GM19193 (cell line): ENCODE data around the gene FNDC3A.

Experiments
- POLR2A ChIP-seq: IDR thresholded peaks from 4 replicates; pipeline ENCODE4 v1.6.1; 2011; ENCODE audit not compliant: insufficient read depth, insufficient read length; ENCODE audit errors: extremely low read depth

The FNDC3A gene

DNA sequence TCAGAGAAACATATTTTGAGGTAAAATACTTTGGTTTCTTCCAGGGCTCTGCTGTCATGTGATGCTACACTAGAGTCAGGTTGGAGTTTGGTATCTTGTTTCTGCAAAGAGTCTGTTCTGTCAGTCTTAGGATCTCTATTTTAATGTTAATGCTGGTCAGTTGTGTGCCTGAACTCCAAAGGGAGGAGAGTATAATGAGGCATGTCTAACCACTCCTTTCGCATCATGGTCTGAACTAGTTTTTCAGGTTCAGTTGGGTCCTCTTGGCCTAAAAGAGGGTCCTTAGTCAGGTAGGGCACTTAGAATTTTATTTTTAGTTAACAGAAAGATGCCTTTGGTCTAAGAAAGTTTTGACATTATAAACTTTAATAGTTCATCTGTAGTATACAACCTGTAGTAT, 78.2 kb downstream of the FNDC3A start:
- no peak for TF ChIP-seq POLR2A

DNA sequence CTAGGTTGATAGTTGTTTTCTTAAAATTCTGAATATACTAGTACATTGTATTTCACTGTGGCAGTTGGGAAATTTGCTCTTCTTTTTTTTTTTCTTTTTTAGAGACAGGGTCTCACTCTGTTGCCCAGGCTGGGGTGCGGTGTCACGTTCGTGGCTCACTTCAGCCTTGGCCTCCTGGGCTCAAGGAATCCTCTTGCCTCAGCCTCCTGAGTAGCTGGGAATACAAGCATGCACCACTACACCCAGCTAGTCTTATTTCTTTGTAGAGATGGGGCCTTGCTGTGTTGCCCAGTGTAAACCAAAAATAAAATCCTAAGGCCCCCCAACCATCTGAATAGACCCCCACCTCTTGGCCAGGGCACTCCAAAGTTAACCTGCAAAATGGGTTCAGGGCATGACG, 79.3 kb downstream of the FNDC3A start:
- TF ChIP-seq POLR2A, result no peak

- no peak for TF ChIP-seq POLR2A
Observed at GRCh38 chr13:49057176-49057575, 81.5 kb downstream of the FNDC3A start.

- TF ChIP-seq POLR2A, result no peak
Observed at GRCh38 chr13:49058761-49059160, 83.0 kb downstream of the FNDC3A start.

- no peak for TF ChIP-seq POLR2A
Observed at GRCh38 chr13:49060678-49061387, 85.1 kb downstream of the FNDC3A start.

DNA sequence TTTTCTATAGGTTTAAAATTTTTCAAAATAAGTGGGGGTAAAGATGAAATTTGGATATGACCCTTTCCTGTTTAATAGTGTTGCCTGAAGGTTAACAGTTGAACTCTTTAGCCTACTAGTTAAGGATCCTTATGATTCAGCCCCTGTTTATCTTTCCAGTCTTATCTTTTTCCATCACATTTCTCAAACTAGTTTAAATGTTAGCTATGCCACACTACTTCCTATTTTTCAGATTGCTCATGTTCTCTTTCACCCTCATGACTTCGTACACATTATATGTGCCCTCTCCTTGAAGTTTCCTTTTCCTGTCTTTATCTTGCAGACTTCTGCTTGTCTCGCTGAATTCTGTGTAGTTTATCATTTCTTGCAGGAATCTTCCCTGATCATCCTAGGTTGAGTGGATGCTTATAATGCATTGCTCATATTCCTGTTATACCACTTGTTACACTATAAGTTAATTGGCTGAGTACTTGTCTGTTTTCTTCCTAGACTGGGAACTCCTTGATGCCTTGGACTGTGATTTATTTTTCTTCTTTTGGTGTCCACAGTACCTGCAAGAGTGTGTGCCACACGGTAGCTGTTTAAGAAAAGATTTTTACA, 86.7 kb downstream of the FNDC3A start:
- TF ChIP-seq POLR2A, result no peak

DNA sequence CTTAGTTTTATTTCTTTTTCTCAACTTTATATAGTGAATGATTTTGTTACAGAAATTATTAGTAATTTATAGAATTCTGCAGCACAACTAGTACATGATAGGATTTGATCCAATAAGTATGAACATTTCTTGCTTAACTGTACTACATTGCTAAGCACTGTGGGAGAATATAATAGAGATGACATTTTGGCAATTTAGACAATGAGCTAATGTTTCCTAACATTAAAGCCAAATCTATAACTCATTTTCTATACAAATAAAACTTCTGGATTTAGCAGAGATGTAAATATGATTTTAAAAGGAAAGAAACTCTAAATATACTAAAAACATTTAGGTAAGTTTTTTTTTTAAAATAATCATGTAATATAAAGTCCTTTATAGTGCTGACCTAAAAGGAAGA, 87.3 kb downstream of the FNDC3A start:
- TF ChIP-seq POLR2A, result no peak

DNA sequence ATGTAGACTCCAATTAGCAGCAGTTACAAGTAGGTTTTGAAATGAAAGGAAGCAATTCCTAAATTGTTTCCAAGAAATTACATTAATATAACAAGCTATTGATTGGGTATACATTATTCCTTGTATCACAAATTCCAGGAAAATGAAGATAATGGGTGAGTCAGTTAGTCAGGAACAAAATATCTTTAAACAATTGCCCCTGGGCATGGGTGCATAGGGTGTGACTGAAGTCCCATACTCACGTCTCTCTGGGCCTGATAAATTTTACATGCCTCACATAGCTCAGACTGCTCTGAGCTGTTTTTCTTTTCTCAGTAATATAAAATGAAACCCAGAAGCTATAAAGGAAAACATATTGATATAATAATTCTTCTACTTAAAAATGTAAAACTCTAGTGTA, 87.8 kb downstream of the FNDC3A start:
- no peak for TF ChIP-seq POLR2A

DNA sequence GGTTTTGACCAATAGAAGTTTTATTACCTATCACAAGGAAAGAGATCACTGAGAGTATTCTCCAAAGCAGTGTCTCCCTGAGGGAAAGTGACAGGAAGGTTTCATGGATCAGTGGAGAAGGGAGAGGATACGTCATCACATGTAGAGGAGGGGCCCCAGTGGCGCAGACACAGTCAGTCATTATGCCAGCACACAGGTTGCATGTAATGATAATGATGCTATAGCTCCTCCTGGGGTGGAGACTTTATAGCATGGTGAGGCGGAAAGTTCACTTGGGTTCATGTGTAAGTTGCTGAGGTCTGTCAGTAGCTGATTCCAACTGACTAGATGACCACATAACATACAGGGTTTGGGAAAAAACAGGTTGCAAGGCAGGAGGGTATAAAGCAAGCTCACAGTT, 88.8 kb downstream of the FNDC3A start:
- TF ChIP-seq POLR2A, result no peak

GRCh38 chr13:49066856-49067255, 91.1 kb downstream of the FNDC3A start:
- TF ChIP-seq POLR2A, result no peak

GRCh38 chr13:49071341-49071937, 95.7 kb downstream of the FNDC3A start:
- no peak for TF ChIP-seq POLR2A

- no peak for TF ChIP-seq POLR2A
Observed at GRCh38 chr13:49082653-49083536, 107.2 kb downstream of the FNDC3A start.

GRCh38 chr13:49084961-49085360, 109.2 kb downstream of the FNDC3A start:
- no peak for TF ChIP-seq POLR2A

DNA sequence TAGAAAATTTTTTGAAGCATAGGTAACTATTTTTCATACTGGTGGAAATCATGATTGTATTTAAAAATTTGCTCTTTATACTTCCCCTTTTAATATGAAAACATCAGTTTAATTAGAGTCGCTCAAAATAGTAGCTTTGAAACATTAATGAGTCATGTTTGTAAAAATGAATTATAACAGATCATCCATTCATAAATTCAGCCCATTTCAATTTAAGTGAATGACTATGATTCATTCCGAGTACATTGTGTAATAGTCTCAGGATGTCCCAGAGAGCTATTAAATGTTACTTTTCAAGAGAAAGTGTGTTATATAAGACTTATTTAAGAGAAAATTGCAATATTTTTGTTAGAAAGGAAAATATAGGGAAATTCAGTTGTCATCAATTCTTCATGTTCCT, 111.0 kb downstream of the FNDC3A start:
- no peak for TF ChIP-seq POLR2A

GRCh38 chr13:49093376-49093775, 117.7 kb downstream of the FNDC3A start:
- no peak for TF ChIP-seq POLR2A
